Measurements from ENCODE around the gene MRPL58.

Gene MRPL58

DNA sequence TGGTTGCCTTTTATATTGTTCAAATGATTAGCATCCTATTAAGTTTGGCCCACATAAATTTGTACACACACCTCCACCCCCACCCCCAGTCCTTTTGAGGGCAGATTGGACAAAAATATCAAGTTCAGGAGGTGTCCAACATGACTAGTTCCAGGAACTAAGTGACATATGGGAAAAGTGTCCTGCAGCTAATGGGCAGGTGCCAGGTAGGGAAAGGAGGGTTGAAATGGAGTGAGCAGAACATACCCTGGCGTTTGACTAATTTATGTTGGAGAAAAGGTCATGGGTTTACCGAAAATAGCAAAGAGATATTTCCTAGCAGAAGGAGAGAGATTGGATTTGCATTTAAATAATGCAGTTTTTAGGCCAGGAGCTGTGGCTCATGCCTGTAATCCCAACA, 39.5 kb downstream of the MRPL58 start:
- no peak overlapping the region for H3K4me3 ChIP-seq (ENCODE audit: low read depth, low read length)
- TF ChIP-seq, protein P1, sequence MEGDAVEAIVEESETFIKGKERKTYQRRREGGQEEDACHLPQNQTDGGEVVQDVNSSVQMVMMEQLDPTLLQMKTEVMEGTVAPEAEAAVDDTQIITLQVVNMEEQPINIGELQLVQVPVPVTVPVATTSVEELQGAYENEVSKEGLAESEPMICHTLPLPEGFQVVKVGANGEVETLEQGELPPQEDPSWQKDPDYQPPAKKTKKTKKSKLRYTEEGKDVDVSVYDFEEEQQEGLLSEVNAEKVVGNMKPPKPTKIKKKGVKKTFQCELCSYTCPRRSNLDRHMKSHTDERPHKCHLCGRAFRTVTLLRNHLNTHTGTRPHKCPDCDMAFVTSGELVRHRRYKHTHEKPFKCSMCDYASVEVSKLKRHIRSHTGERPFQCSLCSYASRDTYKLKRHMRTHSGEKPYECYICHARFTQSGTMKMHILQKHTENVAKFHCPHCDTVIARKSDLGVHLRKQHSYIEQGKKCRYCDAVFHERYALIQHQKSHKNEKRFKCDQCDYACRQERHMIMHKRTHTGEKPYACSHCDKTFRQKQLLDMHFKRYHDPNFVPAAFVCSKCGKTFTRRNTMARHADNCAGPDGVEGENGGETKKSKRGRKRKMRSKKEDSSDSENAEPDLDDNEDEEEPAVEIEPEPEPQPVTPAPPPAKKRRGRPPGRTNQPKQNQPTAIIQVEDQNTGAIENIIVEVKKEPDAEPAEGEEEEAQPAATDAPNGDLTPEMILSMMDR (IDR thresholded peaks at IDR 0.05; ENCODE audit: borderline replicate concordance, insufficient read depth, low read depth, low read length) = no peak

DNA sequence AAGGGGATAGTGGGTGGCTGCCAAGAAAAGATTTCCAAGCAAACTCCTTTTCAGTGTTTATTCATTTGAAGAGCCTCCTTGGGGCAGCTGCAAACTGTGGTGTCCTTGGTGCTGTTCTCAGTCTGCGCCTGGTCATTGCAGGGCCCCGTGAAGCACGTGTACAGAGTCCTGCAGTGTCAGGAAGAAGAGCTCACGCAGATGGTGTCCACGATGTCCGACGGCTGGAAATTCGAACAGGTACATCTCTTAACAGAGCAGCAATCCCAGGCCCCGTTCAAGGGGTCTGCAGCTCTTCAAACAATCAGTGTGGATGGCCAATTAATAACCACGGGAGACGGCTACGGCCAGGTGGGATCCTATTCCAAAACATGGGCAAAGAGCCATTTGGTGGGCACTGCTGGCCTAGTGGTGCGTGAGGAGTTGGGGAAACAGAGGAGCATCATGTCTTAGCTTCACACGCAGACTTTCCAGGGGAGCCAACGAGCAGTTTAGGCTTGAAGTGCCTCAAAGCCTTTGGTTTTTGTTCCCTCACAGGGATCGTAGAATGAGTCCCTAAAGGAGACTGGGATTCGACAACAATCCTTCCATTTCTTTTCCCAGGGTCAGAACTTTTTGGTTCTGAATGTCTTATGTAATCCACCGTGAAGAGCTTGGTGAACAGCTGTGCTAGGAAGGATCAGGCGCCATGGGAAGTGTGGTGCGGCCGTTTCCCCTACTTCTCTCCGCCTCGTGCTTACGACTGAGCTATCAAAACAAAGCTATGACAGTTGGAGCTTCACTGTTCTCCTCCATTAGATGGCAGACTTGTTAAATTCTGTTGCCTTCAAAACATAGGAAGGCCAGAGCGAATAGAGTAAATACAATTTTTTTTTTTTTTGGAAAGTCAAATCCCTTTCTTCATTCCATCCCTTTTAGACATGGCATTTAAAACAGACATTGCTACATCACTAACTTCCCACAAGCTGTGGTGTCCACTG, 47.2 kb downstream of the MRPL58 start:
- TF ChIP-seq, protein P1 (IDR thresholded peaks at IDR 0.05; ENCODE audit: borderline replicate concordance, insufficient read depth, low read depth, low read length) = no peak
- H3K4me3 ChIP-seq (ENCODE audit: low read depth, low read length) = no peak overlapping the region

DNA sequence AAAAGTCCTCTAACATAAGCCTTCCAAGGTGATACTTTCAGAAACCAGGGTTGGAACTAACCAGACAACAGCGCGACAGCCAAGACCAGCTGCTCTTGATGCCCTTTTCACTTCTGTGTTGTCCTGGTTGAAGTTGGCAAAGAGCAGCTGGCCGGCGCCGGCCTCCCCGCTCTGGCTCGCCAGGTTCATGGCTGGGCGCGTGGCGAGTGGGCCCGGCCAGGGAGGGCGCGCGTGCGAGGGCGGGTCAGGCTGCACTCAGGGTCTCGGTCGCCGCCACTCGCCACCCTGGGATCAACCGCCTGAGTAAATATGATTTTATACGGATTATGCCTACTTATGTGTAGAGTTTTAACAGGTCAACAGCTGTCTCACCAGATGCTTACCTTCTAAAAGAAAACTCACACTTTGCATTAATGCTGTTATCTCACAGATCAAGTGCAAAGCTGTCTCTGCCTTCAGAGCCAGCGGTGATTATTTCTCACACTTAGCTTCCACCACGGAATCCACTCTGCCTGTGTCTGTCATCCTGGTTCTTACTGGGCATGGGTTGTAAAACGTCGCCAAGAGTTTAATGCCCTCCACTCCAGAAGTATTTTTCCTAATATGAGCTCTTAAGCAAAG, 48.1 kb downstream of the MRPL58 start:
- TF ChIP-seq, protein P1 (IDR thresholded peaks at IDR 0.05; ENCODE audit: borderline replicate concordance, insufficient read depth, low read depth, low read length) = no peak
- no peak overlapping the region for H3K4me3 ChIP-seq (ENCODE audit: low read depth, low read length)

DNA sequence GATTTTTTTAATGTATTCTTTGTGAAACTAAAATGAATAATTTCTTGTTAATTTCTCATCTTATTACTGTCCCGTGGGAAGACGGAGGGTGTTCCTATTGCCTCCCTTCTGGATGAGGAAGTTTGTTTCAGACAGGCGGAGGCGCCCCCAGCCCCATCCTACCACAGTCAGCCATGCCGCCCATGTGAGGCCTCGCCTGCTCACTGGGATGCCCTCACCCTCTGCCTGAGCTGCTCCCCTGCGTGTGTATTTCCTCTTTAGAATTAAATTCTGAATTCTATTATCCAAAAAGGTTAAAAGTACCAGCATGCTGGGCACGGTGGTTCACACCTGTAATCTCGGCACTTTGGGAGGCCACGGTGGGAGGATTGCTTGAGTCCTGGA, 48.6 kb downstream of the MRPL58 start:
- H3K4me3 ChIP-seq (ENCODE audit: low read depth, low read length) = no peak overlapping the region
- TF ChIP-seq, protein P1 (IDR thresholded peaks at IDR 0.05; ENCODE audit: borderline replicate concordance, insufficient read depth, low read depth, low read length) = no peak

DNA sequence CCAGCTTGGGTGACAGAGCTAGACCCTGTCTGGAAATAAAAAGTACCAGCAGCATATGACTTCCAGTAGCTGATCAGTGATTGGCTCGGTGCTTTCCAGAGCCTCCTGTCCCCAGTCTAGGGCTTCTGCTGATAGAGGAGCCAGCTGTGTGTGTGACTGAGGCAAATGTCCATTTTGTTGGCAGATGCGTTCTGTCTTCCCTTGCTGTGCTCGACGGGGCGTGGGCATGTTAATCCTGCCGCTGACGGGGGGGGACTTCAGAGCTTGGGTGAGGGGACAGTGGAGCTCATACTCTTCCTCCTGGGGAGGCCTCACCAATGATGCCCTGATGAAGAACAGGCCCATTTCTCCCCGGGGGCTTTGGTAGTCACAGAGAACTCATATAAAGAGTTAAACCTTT, 49.1 kb downstream of the MRPL58 start:
- H3K4me3 ChIP-seq (ENCODE audit: low read depth, low read length) = no peak overlapping the region
- TF ChIP-seq, protein P1 (IDR thresholded peaks at IDR 0.05; ENCODE audit: borderline replicate concordance, insufficient read depth, low read depth, low read length) = no peak

DNA sequence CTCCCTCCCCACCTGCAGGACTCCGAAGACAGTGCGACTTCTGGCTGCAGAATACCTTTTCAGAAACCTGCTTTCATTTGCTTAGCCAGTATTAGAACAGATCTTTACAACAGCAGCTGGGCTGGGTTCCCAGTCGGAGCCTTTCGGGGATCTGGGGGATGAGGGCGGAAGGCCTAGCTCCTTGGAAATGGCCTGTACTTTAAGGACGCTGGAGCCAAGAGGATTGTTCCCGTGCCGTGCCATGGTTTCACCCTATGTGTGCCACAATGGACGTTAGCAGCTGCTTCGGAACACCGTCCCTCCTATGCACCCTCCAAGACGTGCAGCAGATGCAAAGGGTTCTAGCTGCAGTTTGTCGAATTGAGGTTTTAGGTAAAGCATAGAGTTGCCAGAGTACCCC, 50.7 kb downstream of the MRPL58 start:
- TF ChIP-seq, protein P1 (IDR thresholded peaks at IDR 0.05; ENCODE audit: borderline replicate concordance, insufficient read depth, low read depth, low read length) = no peak
- no peak overlapping the region for H3K4me3 ChIP-seq (ENCODE audit: low read depth, low read length)

Measured in GM12875 (cell line).